Neutrophil (primary cell): Measurements from ENCODE around the gene DNASE2B.

ENCODE experiments used
- H3K27ac ChIP-seq: fragments of 200-600 bp; sonication (generic); 2 replicates; pipeline ENCODE4 v1.5.1; 2016; ENCODE audit warnings: mild to moderate bottlenecking, moderate library complexity
- H3K27me3 ChIP-seq: fragments of 200-600 bp; sonication (generic); 2 replicates; pipeline ENCODE4 v1.6.0; 2016; ENCODE audit warnings: mild to moderate bottlenecking
- H3K36me3 ChIP-seq: fragments of 200-600 bp; sonication (generic); 2 replicates; pipeline ENCODE4 v1.5.1; 2017
- H3K4me1 ChIP-seq, 2 experiments: fragments of 200-600 bp in 1 of 2; sonication (generic) in 1 of 2; 1 replicate in 1 of 2; 2 replicates in 1 of 2; pipeline versions ENCODE4 v1.5.1 to v1.6.1; 2013 to 2016; ENCODE audit warnings: low read depth in 1 of 2, low read length in 1 of 2, mild to moderate bottlenecking in 1 of 2, moderate library complexity in 1 of 2; ENCODE audit not compliant: control insufficient read depth in 1 of 2, insufficient read depth in 1 of 2
- H3K4me3 ChIP-seq, 2 experiments: fragments of 200-600 bp in 1 of 2; sonication (generic) in 1 of 2; 1 replicate in 1 of 2; 2 replicates in 1 of 2; pipeline ENCODE4 v1.5.1; 2013 to 2016; ENCODE audit warnings: low read depth in 1 of 2, low read length in 1 of 2, mild to moderate bottlenecking in 1 of 2, moderate library complexity in 1 of 2
- H3K9me3 ChIP-seq: fragments of 200-600 bp; sonication (generic); 2 replicates; pipeline ENCODE4 v1.5.1; 2016
- CTCF ChIP-seq: fragments of 200-600 bp; sonication (generic); IDR thresholded peaks from 2 replicates; pipeline ENCODE4 v1.5.1; 2016; ENCODE audit warnings: antibody characterized with exemption

DNASE2B gene

GRCh38 chr1:84353695-84354094 is 44.6 kb upstream of the DNASE2B start:
- TF ChIP-seq CTCF = no peak

GRCh38 chr1:84355556-84355955 is 42.7 kb upstream of the DNASE2B start:
- H3K27ac ChIP-seq = no peak overlapping the region
- TF ChIP-seq CTCF = no peak
- H3K36me3 ChIP-seq = no peaks in the 10 kb centered on the region
- no peaks in the 10 kb centered on the region for H3K4me1 ChIP-seq
- H3K27me3 ChIP-seq = no peaks in the 10 kb centered on the region
- no peak overlapping the region for H3K4me3 ChIP-seq
- no peaks in the 10 kb centered on the region for H3K9me3 ChIP-seq

More at GRCh38 chr1:84353695-84354094, 44.6 kb upstream of the DNASE2B start:
- Histone ChIP-seq H3K27ac (no peak overlapping the region), H3K4me3 (no peak overlapping the region), H3K36me3 (no peaks in the 10 kb centered on the region), H3K4me1 (no peaks in the 10 kb centered on the region), H3K27me3 (no peaks in the 10 kb centered on the region), H3K9me3 (no peaks in the 10 kb centered on the region)

- no peak overlapping the region for H3K4me3 ChIP-seq
- no peak for TF ChIP-seq CTCF
- H3K4me1 ChIP-seq = no peaks in the 10 kb centered on the region
- no peaks in the 10 kb centered on the region for H3K27me3 ChIP-seq
- no peak overlapping the region for H3K27ac ChIP-seq
- H3K36me3 ChIP-seq = no peaks in the 10 kb centered on the region
- no peaks in the 10 kb centered on the region for H3K9me3 ChIP-seq
Measured at GRCh38 chr1:84356881-84357280, 41.4 kb upstream of the DNASE2B start.

- no peak for TF ChIP-seq CTCF
- no peaks in the 10 kb centered on the region for H3K27me3 ChIP-seq
- H3K36me3 ChIP-seq = no peaks in the 10 kb centered on the region
- H3K9me3 ChIP-seq = no peaks in the 10 kb centered on the region
- H3K4me3 ChIP-seq = no peak overlapping the region
- no peaks in the 10 kb centered on the region for H3K4me1 ChIP-seq
- H3K27ac ChIP-seq = no peak overlapping the region
Measured at GRCh38 chr1:84358695-84359094, 39.6 kb upstream of the DNASE2B start.

GRCh38 chr1:84360316-84360715 is 38.0 kb upstream of the DNASE2B start:
- Histone ChIP-seq H3K9me3 (no peaks in the 10 kb centered on the region), H3K36me3 (no peaks in the 10 kb centered on the region), H3K4me3 (no peak overlapping the region), H3K27ac (no peak overlapping the region), H3K4me1 (no peaks in the 10 kb centered on the region), H3K27me3 (no peaks in the 10 kb centered on the region)
- no peak for TF ChIP-seq CTCF

- no peak for TF ChIP-seq CTCF
- H3K9me3 ChIP-seq = no peaks in the 10 kb centered on the region
Measured at GRCh38 chr1:84361796-84362195, 36.5 kb upstream of the DNASE2B start.

More at GRCh38 chr1:84361796-84362195, 36.5 kb upstream of the DNASE2B start:
- H3K27ac ChIP-seq = no peak overlapping the region
- H3K27me3 ChIP-seq = no peaks in the 10 kb centered on the region
- H3K4me3 ChIP-seq = no peak overlapping the region
- no peaks in the 10 kb centered on the region for H3K4me1 ChIP-seq
- no peaks in the 10 kb centered on the region for H3K36me3 ChIP-seq
